Vagina (tissue), 2 donors: ENCODE measurements around the gene DEDD. TPM values are rescaled to one million over a fixed set of nuclear protein-coding genes. Genes with fewer than 3 reads are reported as not detected.
A peak's percentile ranks its signal among the peaks of the same experiment; 100 is the strongest.

ENCODE experiments used
- DNase-seq, 2 donors: peaks; one replicate each; pipeline ENCODE4 v3.0.0-alpha.2; 2017; ENCODE audit errors: extremely low spot score in 2 of 2
- H3K27ac ChIP-seq: fragments of 200-600 bp; sonication (generic); one replicate; pipeline ENCODE4 v1.5.1; 2019
- H3K27me3 ChIP-seq: fragments of 200-600 bp; sonication (generic); one replicate; pipeline ENCODE4 v1.5.1; 2019
- H3K36me3 ChIP-seq, 2 donors: fragments of 200-600 bp; sonication (generic); one replicate each; pipeline ENCODE4 v1.5.1; 2017 to 2019
- H3K4me1 ChIP-seq: fragments of 200-600 bp; sonication (generic); one replicate; pipeline ENCODE4 v1.5.1; 2019
- H3K4me3 ChIP-seq, 2 donors: fragments of 200-600 bp; sonication (generic); 1 replicate in 1 of 2; 2 replicates in 1 of 2; pipeline ENCODE4 v1.5.1; 2016 to 2019
- H3K9me3 ChIP-seq: fragments of 200-600 bp; sonication (generic); one replicate; pipeline ENCODE4 v1.5.1; 2019
- POLR2A ChIP-seq, 2 donors: fragments of 450-650 bp; IDR thresholded peaks; one replicate each; pipeline ENCODE4 v1.6.1; 2017; ENCODE audit warnings: antibody characterized with exemption in 2 of 2, mild to moderate bottlenecking in 2 of 2, moderate library complexity in 2 of 2
- POLR2AphosphoS5 ChIP-seq, 2 donors: sonication (generic); formaldehyde crosslinking; IDR thresholded peaks; one replicate each; pipeline ENCODE4 v1.9.0; 2017; ENCODE audit warnings: antibody characterized with exemption in 2 of 2, mild to moderate bottlenecking in 2 of 2, low read depth in 1 of 2; ENCODE audit not compliant: insufficient read depth in 1 of 2
- intact Hi-C: fragments of 100-400 bp; cut with DNase I; formaldehyde crosslinking; loops from one replicate; pipeline ENCODE4 v1.15.1; 2023
- total RNA-seq: library from RNA; depleted of rRNA; stranded (reverse); fragments of >200 nt; gene quantifications from one replicate; pipeline ENCODE4 v1.2.3, GENCODE V29; 2016
- TF ChIP-seq, protein P1 (sequence below), 3 experiments: fragments of 450-650 bp in 2 of 3; fragments of 200-600 bp in 1 of 3; sonication (generic) in 1 of 3; IDR thresholded peaks; one replicate each; pipeline ENCODE4 v1.5.1; 2017 to 2019; ENCODE audit warnings: antibody characterized with exemption in 3 of 3, mild to moderate bottlenecking in 2 of 3, moderate library complexity in 2 of 3

Gene DEDD
- total RNA-seq, 1 donor from 2014 or later, result 42.0 TPM

DNA sequence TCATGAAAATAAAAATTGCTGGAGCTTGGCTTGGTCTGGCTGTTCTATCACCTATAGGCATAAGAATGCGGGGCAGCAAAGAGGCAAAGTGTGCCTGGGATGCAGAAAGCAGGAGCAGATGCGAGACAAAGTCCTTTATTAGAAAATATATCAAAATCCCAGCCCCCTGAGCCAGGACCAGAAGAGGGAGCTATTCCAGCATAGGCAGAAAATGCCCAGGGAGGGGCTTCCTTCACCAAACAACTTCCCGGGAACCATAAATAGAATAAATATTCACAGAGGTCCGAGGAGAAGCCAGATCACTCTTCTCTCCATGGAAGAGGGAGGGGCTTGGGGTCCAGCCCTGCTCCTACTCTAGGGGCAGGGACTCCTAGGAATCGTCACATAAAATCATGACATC, 38.7 kb upstream of the DEDD start:
- Histone ChIP-seq H3K27ac (no peak overlapping the region), H3K27me3 (no peaks in the 10 kb centered on the region), H3K4me3 (no peak overlapping the region), H3K9me3 (no peaks in the 10 kb centered on the region), H3K4me1 (peaks cover 38% of the 10 kb centered on the region), H3K36me3 (peaks cover 0 to 44% of the 10 kb centered on the region in 2 donors)
- DNase-seq, result no peak
- TF ChIP-seq, protein P1, sequence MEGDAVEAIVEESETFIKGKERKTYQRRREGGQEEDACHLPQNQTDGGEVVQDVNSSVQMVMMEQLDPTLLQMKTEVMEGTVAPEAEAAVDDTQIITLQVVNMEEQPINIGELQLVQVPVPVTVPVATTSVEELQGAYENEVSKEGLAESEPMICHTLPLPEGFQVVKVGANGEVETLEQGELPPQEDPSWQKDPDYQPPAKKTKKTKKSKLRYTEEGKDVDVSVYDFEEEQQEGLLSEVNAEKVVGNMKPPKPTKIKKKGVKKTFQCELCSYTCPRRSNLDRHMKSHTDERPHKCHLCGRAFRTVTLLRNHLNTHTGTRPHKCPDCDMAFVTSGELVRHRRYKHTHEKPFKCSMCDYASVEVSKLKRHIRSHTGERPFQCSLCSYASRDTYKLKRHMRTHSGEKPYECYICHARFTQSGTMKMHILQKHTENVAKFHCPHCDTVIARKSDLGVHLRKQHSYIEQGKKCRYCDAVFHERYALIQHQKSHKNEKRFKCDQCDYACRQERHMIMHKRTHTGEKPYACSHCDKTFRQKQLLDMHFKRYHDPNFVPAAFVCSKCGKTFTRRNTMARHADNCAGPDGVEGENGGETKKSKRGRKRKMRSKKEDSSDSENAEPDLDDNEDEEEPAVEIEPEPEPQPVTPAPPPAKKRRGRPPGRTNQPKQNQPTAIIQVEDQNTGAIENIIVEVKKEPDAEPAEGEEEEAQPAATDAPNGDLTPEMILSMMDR (IDR thresholded peaks at IDR 0.05), result no peak
- TF ChIP-seq POLR2AphosphoS5 (IDR thresholded peaks at IDR 0.05; ENCODE audit: insufficient read depth in 1 of 2, low read depth in 1 of 2) (no peak), POLR2A (IDR thresholded peaks at IDR 0.05) (no peak)
- intact Hi-C loops, result no loop called here

DNA sequence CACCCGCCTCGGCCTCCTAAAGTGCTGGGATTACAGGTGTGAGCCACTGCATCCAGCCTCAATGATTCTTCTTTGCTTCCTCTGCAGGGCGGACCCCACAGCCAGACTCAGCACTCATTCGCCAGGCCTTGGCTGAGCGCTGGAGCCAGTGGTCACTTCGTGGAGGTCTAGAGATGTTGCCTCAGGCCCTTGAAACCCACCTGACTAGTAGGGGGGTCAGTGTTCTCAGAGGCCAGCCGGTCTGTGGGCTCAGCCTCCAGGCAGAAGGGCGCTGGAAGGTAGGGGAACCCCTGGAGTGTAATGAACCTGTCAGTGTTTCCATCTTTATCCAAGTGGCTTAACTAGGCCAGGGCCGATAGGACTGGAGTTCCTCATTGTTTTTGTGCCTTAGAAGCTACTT, 36.4 kb upstream of the DEDD start:
- Histone ChIP-seq H3K4me1 (peaks cover 39% of the 10 kb centered on the region), H3K36me3 (peaks cover 0 to 43% of the 10 kb centered on the region in 2 donors), H3K27me3 (no peaks in the 10 kb centered on the region), H3K27ac (no peak overlapping the region), H3K9me3 (no peaks in the 10 kb centered on the region), H3K4me3 (no peak overlapping the region)
- DNase-seq, result no peak
- TF ChIP-seq, protein P1 (IDR thresholded peaks at IDR 0.05), result no peak
- no peak for TF ChIP-seq POLR2AphosphoS5 (IDR thresholded peaks at IDR 0.05; ENCODE audit: insufficient read depth in 1 of 2, low read depth in 1 of 2)
- no peak for TF ChIP-seq POLR2A (IDR thresholded peaks at IDR 0.05)
- intact Hi-C loops, result no loop called here

DNA sequence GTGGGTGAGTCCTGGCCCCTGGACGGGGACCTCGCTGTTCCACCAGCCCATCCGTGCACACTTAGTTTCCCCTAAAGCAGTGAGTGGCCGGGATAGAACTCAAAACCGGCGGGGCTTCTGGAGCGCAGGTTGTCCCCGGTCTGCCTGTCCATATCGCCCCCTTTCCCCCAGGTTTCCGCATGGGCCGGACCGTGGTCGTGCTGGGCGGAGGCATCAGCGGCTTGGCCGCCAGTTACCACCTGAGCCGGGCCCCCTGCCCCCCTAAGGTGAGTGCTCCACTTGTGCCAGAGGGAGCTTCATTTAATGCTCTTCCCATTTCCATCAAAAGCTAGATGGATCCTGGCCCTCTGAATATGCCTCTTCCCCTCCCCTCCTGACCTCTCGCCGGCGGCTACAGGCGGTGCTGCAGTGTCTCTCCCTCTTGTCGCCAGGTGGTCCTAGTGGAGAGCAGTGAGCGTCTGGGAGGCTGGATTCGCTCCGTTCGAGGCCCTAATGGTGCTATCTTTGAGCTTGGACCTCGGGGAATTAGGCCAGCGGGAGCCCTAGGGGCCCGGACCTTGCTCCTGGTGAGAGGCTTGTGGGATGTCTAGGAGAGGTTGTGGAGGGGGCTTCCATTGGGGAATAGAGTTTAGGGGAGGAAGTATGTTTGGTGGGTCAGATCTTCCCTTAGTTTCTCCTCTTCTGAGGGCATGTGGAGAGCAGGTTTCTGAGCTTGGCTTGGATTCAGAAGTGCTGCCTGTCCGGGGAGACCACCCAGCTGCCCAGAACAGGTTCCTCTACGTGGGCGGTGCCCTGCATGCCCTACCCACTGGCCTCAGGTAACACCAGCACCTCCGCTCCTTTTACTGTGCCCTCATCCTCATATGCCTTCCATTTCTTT, 34.4 kb upstream of the DEDD start:
- Histone ChIP-seq H3K4me3 (peak overlapping the region; percentile 74 to 77), H3K27ac (peak overlapping the region; percentile 88), H3K36me3 (peaks cover 0 to 38% of the 10 kb centered on the region in 2 donors), H3K4me1 (peaks cover 33% of the 10 kb centered on the region), H3K9me3 (no peaks in the 10 kb centered on the region), H3K27me3 (no peaks in the 10 kb centered on the region)
- DNase-seq, result peak in 1 of 2 donors; percentile 85
- intact Hi-C loops, result no loop called here
- TF ChIP-seq POLR2AphosphoS5 (IDR thresholded peaks at IDR 0.05; ENCODE audit: insufficient read depth in 1 of 2, low read depth in 1 of 2), result no peak
- TF ChIP-seq POLR2A (IDR thresholded peaks at IDR 0.05), result no peak
- TF ChIP-seq, protein P1 (IDR thresholded peaks at IDR 0.05), result no peak

DNA sequence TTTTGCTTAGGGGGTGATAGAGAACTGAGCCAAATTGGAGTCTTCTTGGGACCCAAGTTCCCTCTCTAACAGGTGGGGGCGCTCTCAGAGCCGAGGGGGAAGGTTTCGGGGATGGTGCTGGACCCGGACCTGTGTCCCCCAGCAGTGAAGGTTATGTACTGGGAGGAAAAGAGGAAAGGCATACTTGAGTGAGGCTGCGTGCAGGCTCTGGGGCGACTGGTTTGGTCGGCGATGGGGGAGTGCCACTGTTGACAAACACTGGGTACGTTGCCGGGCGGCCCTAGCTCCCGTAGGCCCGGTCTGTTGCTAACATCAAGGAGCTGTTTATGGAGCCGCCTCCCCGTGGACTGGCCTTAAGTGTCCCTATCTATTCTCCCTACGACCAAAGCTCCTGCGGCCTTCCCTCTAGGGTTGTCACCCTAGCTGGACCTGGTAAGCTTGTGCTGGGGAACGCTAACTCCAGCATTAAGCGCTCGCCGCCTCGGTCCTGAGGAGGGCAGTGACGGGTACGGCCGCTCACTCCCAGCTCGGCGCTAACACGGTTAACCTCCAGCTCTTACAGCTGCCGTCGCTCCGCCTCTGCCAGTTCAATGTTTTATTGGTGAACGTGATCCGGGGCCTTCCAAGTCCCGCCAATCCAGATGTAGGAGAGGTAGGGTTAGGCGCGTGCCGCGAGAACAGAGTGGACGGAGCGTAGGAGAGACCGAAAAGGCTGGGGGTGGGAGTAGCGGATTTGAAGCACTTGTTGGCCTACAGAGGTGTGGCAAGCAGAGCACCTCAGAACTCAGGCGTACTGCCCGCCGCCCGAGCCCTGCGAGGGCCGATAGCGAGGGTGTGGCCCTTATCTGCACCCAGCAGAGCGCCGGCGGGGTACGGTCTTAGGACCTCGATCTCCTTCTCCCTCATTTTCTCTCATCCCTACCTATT, 33.5 kb upstream of the DEDD start, which contains the start of gene PPOX:
PPOX (plus strand) TSS at position 685 of the 927 bp plus-strand sequence. CDS start 422 bp downstream, outside the sequence.
- Histone ChIP-seq H3K36me3 (peaks cover 0 to 33% of the 10 kb centered on the region in 2 donors), H3K27me3 (no peaks in the 10 kb centered on the region), H3K9me3 (no peaks in the 10 kb centered on the region), H3K4me1 (peaks cover 42% of the 10 kb centered on the region), H3K4me3 (peak within 1 kb of the TSS; percentile 74 to 77), H3K27ac (peak within 1 kb of the TSS; percentile 88)
- peak; percentile 97 to 99 for DNase-seq
- intact Hi-C loops, result no loop called here
- TF ChIP-seq POLR2AphosphoS5 (IDR thresholded peaks at IDR 0.05; ENCODE audit: insufficient read depth in 1 of 2, low read depth in 1 of 2) (peak; percentile 96), POLR2A (IDR thresholded peaks at IDR 0.05) (peak in 1 of 2 donors; percentile 59)
- TF ChIP-seq, protein P1 (IDR thresholded peaks at IDR 0.05), result peak in 2 of 3 experiments; percentile 19 to 32
